GM23338 (cell line): Measurements from ENCODE around the gene SMIM30. TPM values are rescaled to one million over a fixed set of nuclear protein-coding genes. Genes with fewer than 3 reads are reported as not detected.

Experiments used
- ATAC-seq: fragments of 200-7000 bp; cut with Tn5 transposase; 3 replicates; pipeline ENCODE4 v1.9.1; 2020
- DNase-seq: peaks from one replicate; pipeline ENCODE4 v3.0.0-alpha.2; 2015; ENCODE audit warnings: low spot score
- H2AFZ ChIP-seq: fragments of 200-600 bp; sonication (generic); 2 replicates; pipeline ENCODE4 v1.8.0; 2016; ENCODE audit warnings: antibody characterized with exemption, mild to moderate bottlenecking, moderate library complexity
- H3F3A ChIP-seq: fragments of 200-600 bp; sonication (generic); replicated peaks from 2 replicates; pipeline ENCODE4 v1.8.0; 2017; ENCODE audit warnings: antibody characterized with exemption, mixed run types, low read depth
- H3K27ac ChIP-seq: fragments of 200-600 bp; sonication (generic); 2 replicates; pipeline ENCODE4 v1.6.1; 2016; ENCODE audit warnings: low read depth
- H3K27me3 ChIP-seq: fragments of 200-600 bp; sonication (generic); 2 replicates; pipeline ENCODE4 v1.8.0; 2016; ENCODE audit warnings: mild to moderate bottlenecking, mixed run types, moderate library complexity; ENCODE audit not compliant: insufficient read depth
- H3K36me3 ChIP-seq: fragments of 200-600 bp; sonication (generic); 2 replicates; pipeline ENCODE4 v1.8.0; 2016; ENCODE audit warnings: mild to moderate bottlenecking; ENCODE audit not compliant: insufficient read depth
- H3K4me1 ChIP-seq: fragments of 200-600 bp; sonication (generic); 2 replicates; pipeline ENCODE4 v1.8.0; 2016; ENCODE audit warnings: mild to moderate bottlenecking, moderate library complexity; ENCODE audit not compliant: insufficient read depth
- H3K4me2 ChIP-seq: fragments of 200-600 bp; sonication (generic); 2 replicates; pipeline ENCODE4 v1.7.1; 2017; ENCODE audit warnings: mixed run types
- H3K4me3 ChIP-seq: fragments of 200-600 bp; sonication (generic); 2 replicates; pipeline ENCODE4 v1.6.1; 2016; ENCODE audit warnings: mixed run types
- H3K79me2 ChIP-seq: fragments of 200-600 bp; sonication (generic); replicated peaks from 2 replicates; pipeline ENCODE4 v1.8.0; 2017; ENCODE audit warnings: mild to moderate bottlenecking; ENCODE audit not compliant: insufficient read depth
- H3K9me2 ChIP-seq: fragments of 200-600 bp; sonication (generic); 2 replicates; pipeline ENCODE4 v1.8.0; 2017; ENCODE audit not compliant: insufficient read depth
- H4K20me1 ChIP-seq: fragments of 200-600 bp; sonication (generic); replicated peaks from 2 replicates; pipeline ENCODE4 v1.8.0; 2017; ENCODE audit warnings: mild to moderate bottlenecking; ENCODE audit not compliant: insufficient read depth
- H3K27ac Mint-ChIP-seq: 2 replicates; pipeline ENCODE4 v1.8.0; 2020; ENCODE audit warnings: inconsistent platforms, mild to moderate bottlenecking, moderate library complexity, mixed read lengths
- H3K27me3 Mint-ChIP-seq: 3 replicates; pipeline ENCODE4 v1.8.0; 2022; ENCODE audit warnings: low read depth, mild to moderate bottlenecking, moderate library complexity, mixed read lengths, inconsistent platforms; ENCODE audit not compliant: insufficient read depth, poor library complexity
- H3K36me3 Mint-ChIP-seq: 3 replicates; pipeline ENCODE4 v1.8.0; 2021; ENCODE audit warnings: low read depth, mild to moderate bottlenecking, inconsistent platforms, moderate library complexity, mixed read lengths
- H3K4me1 Mint-ChIP-seq: 3 replicates; pipeline ENCODE4 v1.8.0; 2020; ENCODE audit warnings: mild to moderate bottlenecking, inconsistent platforms, mixed read lengths
- H3K4me3 Mint-ChIP-seq: 3 replicates; pipeline ENCODE4 v1.8.0; 2021; ENCODE audit warnings: moderate library complexity, mild to moderate bottlenecking, inconsistent platforms, mixed read lengths
- H3K9me3 Mint-ChIP-seq: 3 replicates; pipeline ENCODE4 v1.8.0; 2020; ENCODE audit warnings: moderate library complexity, mild to moderate bottlenecking, inconsistent platforms, mixed read lengths
- CREB1 ChIP-seq: fragments of 250-450 bp; sonication (Bioruptor Pico); IDR thresholded peaks from 2 replicates; pipeline ENCODE4 v1.5.0; 2020; ENCODE audit warnings: low read depth, mild to moderate bottlenecking, moderate library complexity
- CTCF ChIP-seq, 2 experiments: fragments of 200-600 bp in 1 of 2; sonication (generic) in 1 of 2; conservative IDR thresholded peaks; 2 replicates each; pipeline versions ENCODE4 v1.5.1 to v1.6.1; 2016 to 2017; ENCODE audit warnings: antibody characterized with exemption in 2 of 2, low read depth in 2 of 2, mild to moderate bottlenecking in 2 of 2, moderate library complexity in 1 of 2
- EZH2 ChIP-seq: fragments of 200-600 bp; sonication (generic); IDR thresholded peaks from one replicate; pipeline ENCODE4 v1.8.0; 2017; ENCODE audit warnings: antibody characterized with exemption, mild to moderate bottlenecking, low read depth; ENCODE audit not compliant: unreplicated experiment
- EZH2phosphoT487 ChIP-seq: fragments of 200-600 bp; sonication (generic); IDR thresholded peaks from one replicate; pipeline ENCODE4 v1.8.1; 2018; ENCODE audit warnings: antibody characterized with exemption; ENCODE audit not compliant: unreplicated experiment
- JUNB ChIP-seq: IDR thresholded peaks from one replicate; pipeline ENCODE4 v1.6.1; 2016; ENCODE audit warnings: antibody characterized with exemption; ENCODE audit not compliant: unreplicated experiment
- NANOG ChIP-seq: IDR thresholded peaks from 2 replicates; pipeline ENCODE4 v1.6.1; 2016; ENCODE audit warnings: antibody characterized with exemption, borderline replicate concordance
- POLR2AphosphoS5 ChIP-seq: IDR thresholded peaks from 2 replicates; pipeline ENCODE4 v1.6.1; 2016; ENCODE audit warnings: antibody characterized with exemption, low read depth
- STAT1 ChIP-seq: IDR thresholded peaks from one replicate; pipeline ENCODE4 v1.6.1; 2016; ENCODE audit warnings: antibody characterized with exemption; ENCODE audit not compliant: unreplicated experiment
- ZNF114 ChIP-seq: fragments of 250-450 bp; sonication (Bioruptor Pico); IDR thresholded peaks from 2 replicates; pipeline ENCODE4 v1.5.0; 2020; ENCODE audit warnings: mild to moderate bottlenecking, moderate library complexity
- ZNF331 ChIP-seq: fragments of 250-450 bp; sonication (Bioruptor Pico); IDR thresholded peaks from 2 replicates; pipeline ENCODE4 v1.5.0; 2020; ENCODE audit warnings: low read depth, mild to moderate bottlenecking, moderate library complexity
- polyA plus RNA-seq: library from polyadenylated mRNA; unstranded; fragments of >200 nt; fragmentation: Nextera tagmentation; extraction: Ambion mirVana; gene quantifications from 2 replicates; pipeline ENCODE4 v1.2.1, GENCODE V29; 2016
- total RNA-seq: library from RNA; depleted of rRNA; stranded (reverse); fragments of >200 nt; shearing (Covaris generic); gene quantifications from 2 replicates; pipeline ENCODE4 v1.2.3, GENCODE V29; 2014
- TF ChIP-seq, protein P1 (sequence below): IDR thresholded peaks from one replicate; pipeline ENCODE4 v1.6.1; 2018; ENCODE audit warnings: antibody characterized with exemption; ENCODE audit not compliant: unreplicated experiment

Gene SMIM30
- total and polyA plus RNA-seq, 2 experiments from 2014 or later: 40.6 to 150 TPM

DNA sequence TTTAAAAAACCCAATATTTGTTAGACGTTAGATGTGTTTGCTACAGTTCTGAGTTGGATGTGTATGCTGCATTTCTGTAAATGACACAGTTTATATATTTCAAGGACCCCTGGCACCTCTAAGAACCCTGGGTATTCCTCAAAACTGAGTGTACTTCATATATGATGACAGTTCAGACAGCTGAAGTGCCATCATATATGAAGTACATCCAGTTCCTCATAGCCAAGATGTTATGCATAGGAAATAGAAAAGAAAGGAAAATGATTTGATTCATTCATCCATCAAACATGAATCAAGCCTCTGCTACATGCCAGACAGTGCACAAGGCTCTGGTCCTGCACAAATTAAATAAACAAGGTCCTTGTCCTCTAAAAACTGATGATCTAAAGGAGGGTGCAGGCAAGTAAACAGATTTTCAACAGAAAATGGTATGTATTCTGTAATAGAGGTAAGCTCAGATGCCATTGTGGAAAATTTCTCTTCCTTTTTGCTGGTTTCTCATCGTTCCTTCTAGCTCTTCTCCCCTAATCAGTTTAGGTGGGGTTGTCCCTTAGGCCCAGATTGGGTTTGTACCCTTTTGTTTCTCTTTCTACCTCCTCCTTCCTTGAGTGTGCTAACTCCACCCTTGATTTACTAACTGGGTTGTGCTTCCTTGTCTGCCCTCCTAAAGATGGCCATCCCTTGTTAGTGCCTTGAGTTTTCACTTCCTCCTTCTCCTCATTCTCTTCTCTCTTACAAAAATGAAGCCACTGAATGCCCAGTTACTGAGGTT, 25.3 kb upstream of the SMIM30 start (continued):
- TF ChIP-seq CTCF (conservative IDR thresholded peaks at IDR 0.05; ENCODE audit: low read depth in 2 of 2): no peak
- no peak for TF ChIP-seq EZH2
- no peak for TF ChIP-seq CREB1
- TF ChIP-seq, protein P1, sequence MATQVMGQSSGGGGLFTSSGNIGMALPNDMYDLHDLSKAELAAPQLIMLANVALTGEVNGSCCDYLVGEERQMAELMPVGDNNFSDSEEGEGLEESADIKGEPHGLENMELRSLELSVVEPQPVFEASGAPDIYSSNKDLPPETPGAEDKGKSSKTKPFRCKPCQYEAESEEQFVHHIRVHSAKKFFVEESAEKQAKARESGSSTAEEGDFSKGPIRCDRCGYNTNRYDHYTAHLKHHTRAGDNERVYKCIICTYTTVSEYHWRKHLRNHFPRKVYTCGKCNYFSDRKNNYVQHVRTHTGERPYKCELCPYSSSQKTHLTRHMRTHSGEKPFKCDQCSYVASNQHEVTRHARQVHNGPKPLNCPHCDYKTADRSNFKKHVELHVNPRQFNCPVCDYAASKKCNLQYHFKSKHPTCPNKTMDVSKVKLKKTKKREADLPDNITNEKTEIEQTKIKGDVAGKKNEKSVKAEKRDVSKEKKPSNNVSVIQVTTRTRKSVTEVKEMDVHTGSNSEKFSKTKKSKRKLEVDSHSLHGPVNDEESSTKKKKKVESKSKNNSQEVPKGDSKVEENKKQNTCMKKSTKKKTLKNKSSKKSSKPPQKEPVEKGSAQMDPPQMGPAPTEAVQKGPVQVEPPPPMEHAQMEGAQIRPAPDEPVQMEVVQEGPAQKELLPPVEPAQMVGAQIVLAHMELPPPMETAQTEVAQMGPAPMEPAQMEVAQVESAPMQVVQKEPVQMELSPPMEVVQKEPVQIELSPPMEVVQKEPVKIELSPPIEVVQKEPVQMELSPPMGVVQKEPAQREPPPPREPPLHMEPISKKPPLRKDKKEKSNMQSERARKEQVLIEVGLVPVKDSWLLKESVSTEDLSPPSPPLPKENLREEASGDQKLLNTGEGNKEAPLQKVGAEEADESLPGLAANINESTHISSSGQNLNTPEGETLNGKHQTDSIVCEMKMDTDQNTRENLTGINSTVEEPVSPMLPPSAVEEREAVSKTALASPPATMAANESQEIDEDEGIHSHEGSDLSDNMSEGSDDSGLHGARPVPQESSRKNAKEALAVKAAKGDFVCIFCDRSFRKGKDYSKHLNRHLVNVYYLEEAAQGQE: no peak
- TF ChIP-seq NANOG: no peak
- no peak for TF ChIP-seq STAT1
- no peak for TF ChIP-seq JUNB
- TF ChIP-seq ZNF114: no peak
- no peak for TF ChIP-seq EZH2phosphoT487
- TF ChIP-seq POLR2AphosphoS5: no peak
- no peak for TF ChIP-seq ZNF331 (CRISPR knock-in tag)

- Mint-ChIP-seq H3K27ac (no peak overlapping the region), H3K27me3 (no peaks in the 10 kb centered on the region), H3K4me1 (peaks cover 31% of the 10 kb centered on the region), H3K9me3 (no peaks in the 10 kb centered on the region), H3K4me3 (no peak overlapping the region), H3K36me3 (no peaks in the 10 kb centered on the region)
- no peak overlapping the region for H3K27ac ChIP-seq
- H3K27me3 ChIP-seq: no peaks in the 10 kb centered on the region
- 0 out of 2 replicates have a peak, but pooled peaks cover 4% of the 10 kb centered on the region for H3K4me1 ChIP-seq
- H3K36me3 ChIP-seq: no peaks in the 10 kb centered on the region
- H3K4me3 ChIP-seq: no peak overlapping the region
- ATAC-seq (no peak), DNase-seq (no peak)
- no peaks in the 10 kb centered on the region for H3K9me2 ChIP-seq
- no peaks in the 10 kb centered on the region for H3F3A ChIP-seq
- H2AFZ ChIP-seq: no peak overlapping the region
- H3K4me2 ChIP-seq: no peak overlapping the region
- no peaks in the 10 kb centered on the region for H3K79me2 ChIP-seq
- H4K20me1 ChIP-seq: no peaks in the 10 kb centered on the region
- TF ChIP-seq STAT1: no peak
- TF ChIP-seq CTCF (conservative IDR thresholded peaks at IDR 0.05; ENCODE audit: low read depth in 2 of 2): no peak
- no peak for TF ChIP-seq POLR2AphosphoS5
Observed at GRCh38 chr7:113142385-113143119, 24.2 kb upstream of the SMIM30 start.
